Kidney tubule cell (primary cell): ENCODE data around the gene KIF1A.
"Not testable (repeated sequence)": the region's sequence is repeated elsewhere in the genome, so short reads cannot be mapped to it uniquely, and the experiment has no call there.

Experiments
- DNase-seq: peaks from one replicate; pipeline ENCODE4 v3.0.0-alpha.2; 2018; ENCODE audit warnings: low spot score

The KIF1A gene

GRCh38 chr2:240787521-240788472, 32.2 kb downstream of the KIF1A start:
- DNase-seq, result no peak

GRCh38 chr2:240786871-240787311, 33.1 kb downstream of the KIF1A start:
- DNase-seq, result no peak

- DNase-seq, result no peak
Measured at GRCh38 chr2:240786355-240786841, 33.6 kb downstream of the KIF1A start.

GRCh38 chr2:240785424-240786335, 34.3 kb downstream of the KIF1A start:
- DNase-seq, result no peak

GRCh38 chr2:240784629-240785423, 35.2 kb downstream of the KIF1A start:
- no peak for DNase-seq

- no peak for DNase-seq
Measured at GRCh38 chr2:240783819-240784621, 36.0 kb downstream of the KIF1A start.

- DNase-seq, result no peak
Measured at GRCh38 chr2:240782886-240783818, 36.9 kb downstream of the KIF1A start.

- DNase-seq, result no peak
Measured at GRCh38 chr2:240782221-240782885, 37.7 kb downstream of the KIF1A start.

GRCh38 chr2:240781471-240782220, 38.4 kb downstream of the KIF1A start:
- DNase-seq, result no peak

GRCh38 chr2:240780023-240780700, 39.9 kb downstream of the KIF1A start:
- DNase-seq, result no peak

GRCh38 chr2:240779250-240779832, 40.7 kb downstream of the KIF1A start:
- DNase-seq, result not testable (repeated sequence)

- no peak for DNase-seq
Measured at GRCh38 chr2:240778426-240778825, 41.6 kb downstream of the KIF1A start.

- no peak for DNase-seq
Measured at GRCh38 chr2:240777456-240778212, 42.4 kb downstream of the KIF1A start.

- peak; percentile 6 for DNase-seq
Measured at GRCh38 chr2:240775905-240776304, 44.1 kb downstream of the KIF1A start.

GRCh38 chr2:240774856-240775255, 45.2 kb downstream of the KIF1A start:
- DNase-seq, result no peak

GRCh38 chr2:240769096-240769495, 50.9 kb downstream of the KIF1A start:
- DNase-seq, result no peak

- DNase-seq, result no peak
Measured at GRCh38 chr2:240768216-240768615, 51.8 kb downstream of the KIF1A start.
